Prostate gland (tissue), 2 donors: ENCODE measurements around the gene RNF113B.

Experiments
- CTCF ChIP-seq, 4 experiments: fragments of 200-600 bp in 2 of 4; fragments of 450-650 bp in 2 of 4; sonication (generic) in 2 of 4; IDR thresholded peaks; 1 replicate in 3 of 4; 2 replicates in 1 of 4; pipeline ENCODE4 v1.5.1; 2016 to 2019; ENCODE audit warnings: antibody characterized with exemption in 4 of 4, mild to moderate bottlenecking in 2 of 4, moderate library complexity in 2 of 4
- POLR2A ChIP-seq: fragments of 450-650 bp; IDR thresholded peaks from one replicate; pipeline ENCODE4 v1.6.1; 2016; ENCODE audit warnings: antibody characterized with exemption, mild to moderate bottlenecking
- POLR2AphosphoS5 ChIP-seq: sonication (generic); formaldehyde crosslinking; IDR thresholded peaks from one replicate; pipeline ENCODE4 v1.6.1; 2017; ENCODE audit warnings: antibody characterized with exemption

- TF ChIP-seq CTCF (IDR thresholded peaks at IDR 0.05): no peak
- TF ChIP-seq POLR2AphosphoS5: no peak
- TF ChIP-seq POLR2A: no peak
These were observed 10.8 kb upstream of the RNF113B start for GRCh38 chr13:98187965-98188261.
